OCI-LY3 (cell line): ENCODE data around the gene NEK2.

Source experiments
- EZH2phosphoT487 ChIP-seq: fragments of 200-600 bp; shearing (Covaris generic); IDR thresholded peaks from 2 replicates; pipeline ENCODE4 v1.6.1; 2018; ENCODE audit warnings: antibody characterized with exemption, mixed run types, low read depth
- TF ChIP-seq, protein P1 (sequence below): fragments of 200-600, 300-600 bp; sonication (generic); IDR thresholded peaks from 2 replicates; pipeline ENCODE4 v1.5.1; 2014; ENCODE audit warnings: antibody characterized with exemption, low read length, low read depth

DNA sequence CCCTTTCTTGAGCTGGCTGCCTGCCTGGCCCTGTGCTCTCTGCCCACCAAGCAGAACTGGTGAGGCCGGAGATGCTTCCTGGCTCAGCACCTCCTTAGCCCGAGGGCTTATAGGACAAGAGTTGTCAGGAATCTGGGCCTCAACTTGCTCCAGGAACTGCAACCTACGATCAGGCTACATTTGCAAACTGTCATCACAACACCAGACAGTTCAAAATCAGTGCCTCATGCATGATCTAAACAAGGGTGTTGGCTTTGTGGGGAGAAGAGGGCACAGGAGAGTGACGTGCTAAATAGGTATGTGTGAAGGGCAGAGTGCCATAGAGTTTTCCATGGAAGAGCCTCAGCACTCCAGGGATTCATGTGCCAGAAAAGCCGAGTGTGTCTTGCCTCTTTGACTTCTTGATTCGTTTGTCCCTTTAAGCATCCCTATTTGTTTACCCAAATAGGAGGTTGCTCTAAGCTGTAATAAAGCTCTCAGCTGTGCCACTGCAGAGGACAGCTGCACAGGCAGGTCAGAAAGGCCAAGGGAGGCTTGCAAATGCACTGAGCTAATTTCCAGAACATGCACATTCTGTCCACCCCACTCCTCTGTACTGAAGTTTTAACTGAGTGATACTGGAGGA lies 30.2 kb upstream of the NEK2 start:
- TF ChIP-seq, protein P1, sequence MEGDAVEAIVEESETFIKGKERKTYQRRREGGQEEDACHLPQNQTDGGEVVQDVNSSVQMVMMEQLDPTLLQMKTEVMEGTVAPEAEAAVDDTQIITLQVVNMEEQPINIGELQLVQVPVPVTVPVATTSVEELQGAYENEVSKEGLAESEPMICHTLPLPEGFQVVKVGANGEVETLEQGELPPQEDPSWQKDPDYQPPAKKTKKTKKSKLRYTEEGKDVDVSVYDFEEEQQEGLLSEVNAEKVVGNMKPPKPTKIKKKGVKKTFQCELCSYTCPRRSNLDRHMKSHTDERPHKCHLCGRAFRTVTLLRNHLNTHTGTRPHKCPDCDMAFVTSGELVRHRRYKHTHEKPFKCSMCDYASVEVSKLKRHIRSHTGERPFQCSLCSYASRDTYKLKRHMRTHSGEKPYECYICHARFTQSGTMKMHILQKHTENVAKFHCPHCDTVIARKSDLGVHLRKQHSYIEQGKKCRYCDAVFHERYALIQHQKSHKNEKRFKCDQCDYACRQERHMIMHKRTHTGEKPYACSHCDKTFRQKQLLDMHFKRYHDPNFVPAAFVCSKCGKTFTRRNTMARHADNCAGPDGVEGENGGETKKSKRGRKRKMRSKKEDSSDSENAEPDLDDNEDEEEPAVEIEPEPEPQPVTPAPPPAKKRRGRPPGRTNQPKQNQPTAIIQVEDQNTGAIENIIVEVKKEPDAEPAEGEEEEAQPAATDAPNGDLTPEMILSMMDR = no peak
- TF ChIP-seq EZH2phosphoT487 = no peak
